Body of pancreas (tissue), 4 donors: ENCODE results near the gene TRMT6. TPM values are rescaled to one million over a fixed set of nuclear protein-coding genes. Genes with fewer than 3 reads are reported as not detected.

Experiments
- ATAC-seq: fragments of 150-250 bp; one replicate; pipeline ENCODE4 v1.9.1; 2016
- DNase-seq, 4 donors: peaks; one replicate each; pipeline ENCODE4 v3.0.0-alpha.2; 2019
- H3K27ac ChIP-seq, 4 donors: fragments of 200-600 bp; sonication (generic); 1 replicate in 3 of 4; 2 replicates in 1 of 4; pipeline versions ENCODE4 v1.5.1 to v1.6.1; 2016 to 2019; ENCODE audit warnings: mild to moderate bottlenecking in 1 of 4, mixed read lengths in 1 of 4, moderate library complexity in 1 of 4
- H3K27me3 ChIP-seq, 2 donors: fragments of 200-600 bp; sonication (generic); one replicate each; pipeline ENCODE4 v1.6.0; 2016; ENCODE audit warnings: mild to moderate bottlenecking in 1 of 2
- H3K36me3 ChIP-seq, 2 donors: fragments of 200-600 bp; sonication (generic); replicated peaks in 1 of 2; 2 replicates each; pipeline ENCODE4 v1.5.1; 2016; ENCODE audit warnings: low read depth in 2 of 2; ENCODE audit not compliant: insufficient read depth in 1 of 2
- H3K4me1 ChIP-seq: fragments of 200-600 bp; sonication (generic); one replicate; pipeline ENCODE4 v1.6.0; 2016
- H3K4me3 ChIP-seq, 2 donors: fragments of 200-600 bp; sonication (generic); 1 replicate in 1 of 2; 2 replicates in 1 of 2; pipeline ENCODE4 v1.5.1; 2016 to 2019
- H3K9me3 ChIP-seq, 3 donors: fragments of 200-600 bp; sonication (generic); 1 replicate in 2 of 3; 2 replicates in 1 of 3; pipeline ENCODE4 v1.5.1; 2016
- CTCF ChIP-seq, 7 experiments: fragments of 450-650 bp in 4 of 7; fragments of 200-600 bp in 3 of 7; sonication (generic) in 3 of 7; IDR thresholded peaks; one replicate each; pipeline ENCODE4 v1.5.1; 2016 to 2019; ENCODE audit warnings: antibody characterized with exemption in 7 of 7
- POLR2A ChIP-seq, 3 donors: fragments of 450-650 bp; IDR thresholded peaks; one replicate each; pipeline ENCODE4 v1.6.1; 2016; ENCODE audit warnings: antibody characterized with exemption in 3 of 3, mild to moderate bottlenecking in 2 of 3
- WGBS, 2 donors: methylation state at CpG; one replicate each; pipeline ENCODE4 v1.1.5; 2017; 5-methylcytosine and 5-hydroxymethylcytosine counted together
- intact Hi-C: fragments of 100-400 bp; cut with DNase I; formaldehyde crosslinking; loops from one replicate; pipeline ENCODE4 v1.15.1; 2023
- total RNA-seq, 2 donors: library from RNA; depleted of rRNA; stranded (reverse); fragments of >200 nt; gene quantifications; one replicate each; pipeline ENCODE4 v1.1.0, GENCODE V29; 2016

TRMT6 gene
- total RNA-seq, 2 donors from 2014 or later = 5.2 to 8.6 TPM

DNA sequence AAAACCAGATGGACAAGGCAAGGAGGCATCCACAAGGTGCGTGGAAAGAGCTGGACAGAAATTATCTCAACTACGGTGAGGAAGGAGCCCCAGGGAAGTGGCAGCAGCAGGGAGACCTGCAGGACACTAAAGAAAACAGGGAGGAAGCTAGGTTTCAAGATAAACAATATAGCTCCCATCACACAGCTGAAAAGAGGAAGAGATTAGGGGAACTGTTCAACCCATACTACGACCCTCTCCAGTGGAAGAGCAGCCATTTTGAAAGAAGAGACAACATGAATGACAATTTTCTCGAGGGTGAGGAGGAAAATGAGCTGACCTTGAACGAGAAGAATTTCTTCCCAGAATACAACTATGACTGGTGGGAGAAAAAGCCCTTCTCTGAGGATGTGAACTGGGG lies 26.8 kb downstream of the TRMT6 start:
- H3K4me1 ChIP-seq = no peaks in the 10 kb centered on the region
- 53 to 54% methylated on average over 5 of the region's 5 CpGs for WGBS, 2 donors
- H3K27me3 ChIP-seq = no peaks in the 10 kb centered on the region
- TF ChIP-seq POLR2A (IDR thresholded peaks at IDR 0.05) = no peak
- no peak for TF ChIP-seq CTCF (IDR thresholded peaks at IDR 0.05)
- no peak for DNase-seq
- no peak for ATAC-seq
- intact Hi-C loops = no loop called here
- H3K9me3 ChIP-seq = no peaks in the 10 kb centered on the region
- H3K27ac ChIP-seq = no peak overlapping the region
- H3K4me3 ChIP-seq = no peak overlapping the region
- H3K36me3 ChIP-seq = no peaks in the 10 kb centered on the region

DNA sequence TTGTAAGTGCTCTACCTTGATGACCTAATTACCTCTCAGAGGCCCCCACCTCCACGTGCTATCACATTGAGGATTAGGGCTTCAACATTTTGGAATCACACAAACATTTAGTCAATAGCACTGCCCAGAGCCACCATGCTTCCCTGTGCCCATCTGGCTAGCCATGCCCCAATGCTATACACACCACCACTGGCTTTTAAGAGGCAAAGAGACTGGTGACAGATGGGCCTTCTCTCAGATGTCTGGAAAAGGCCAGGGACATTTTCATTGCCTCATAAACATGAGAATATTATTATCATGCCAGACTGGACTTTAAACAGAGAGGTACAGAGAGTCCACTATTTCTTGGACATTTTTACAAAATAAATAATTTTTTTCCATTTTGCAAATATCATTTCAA lies 29.8 kb downstream of the TRMT6 start:
- H3K4me1 ChIP-seq = no peaks in the 10 kb centered on the region
- TF ChIP-seq POLR2A (IDR thresholded peaks at IDR 0.05) = no peak
- TF ChIP-seq CTCF (IDR thresholded peaks at IDR 0.05) = no peak
- no peaks in the 10 kb centered on the region for H3K36me3 ChIP-seq
- DNase-seq = no peak
- no peaks in the 10 kb centered on the region for H3K9me3 ChIP-seq
- H3K27me3 ChIP-seq = no peaks in the 10 kb centered on the region
- ATAC-seq = no peak
- intact Hi-C loops = no loop called here
- no peak overlapping the region for H3K27ac ChIP-seq
- 29 to 45% methylated on average over 1 of the region's 1 CpG for WGBS, 2 donors
- H3K4me3 ChIP-seq = no peak overlapping the region

DNA sequence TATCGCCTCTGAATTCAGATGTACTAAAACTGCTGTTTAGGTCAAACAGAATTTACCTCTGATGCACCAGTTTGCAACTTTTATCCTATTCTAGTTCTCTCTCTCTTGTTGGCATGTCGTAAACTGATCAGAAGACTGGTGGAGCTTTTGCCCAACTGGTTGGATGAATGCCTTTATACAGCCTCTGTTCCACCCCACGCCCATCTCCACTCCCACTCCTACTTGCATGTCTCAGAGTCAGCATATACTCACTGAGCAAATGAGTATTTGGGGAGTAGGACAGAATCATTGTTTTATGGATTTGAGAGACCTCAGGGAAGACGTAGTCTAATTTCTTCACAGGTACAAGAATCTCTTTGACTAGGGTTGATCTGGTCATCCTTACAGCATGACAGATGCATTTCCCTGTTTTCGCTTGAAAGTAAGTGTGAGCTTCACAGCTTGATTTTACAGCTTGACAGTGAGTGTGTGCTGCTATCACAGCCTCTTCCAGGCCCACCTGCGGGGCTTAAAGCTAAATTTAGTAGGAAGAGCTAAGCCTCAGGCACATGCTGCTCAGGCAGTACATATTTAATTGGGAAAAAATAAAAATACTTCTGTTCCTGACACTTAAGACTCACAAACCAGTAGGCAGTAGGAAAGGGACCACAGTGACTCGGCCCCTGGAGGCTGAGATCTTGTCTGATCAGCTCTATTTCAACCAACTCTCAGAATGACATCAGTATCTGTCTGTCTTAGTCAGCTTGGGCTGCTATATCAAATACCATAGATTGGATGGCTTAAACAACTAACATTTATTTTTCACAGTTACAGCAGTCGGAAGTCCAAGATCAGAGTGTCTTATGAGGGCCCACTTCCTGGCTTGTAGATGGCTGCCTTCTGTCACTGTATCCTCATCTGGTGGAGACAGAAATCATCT lies 30.4 kb downstream of the TRMT6 start:
- Histone ChIP-seq H3K27ac (no peak overlapping the region), H3K27me3 (no peaks in the 10 kb centered on the region), H3K36me3 (no peaks in the 10 kb centered on the region), H3K4me3 (no peak overlapping the region), H3K4me1 (no peaks in the 10 kb centered on the region), H3K9me3 (no peaks in the 10 kb centered on the region)
- TF ChIP-seq POLR2A (IDR thresholded peaks at IDR 0.05) = no peak
- TF ChIP-seq CTCF (IDR thresholded peaks at IDR 0.05) = no peak
- DNase-seq = no peak
- ATAC-seq = no peak
- intact Hi-C loops = no loop called here
- WGBS, 2 donors = 67 to 78% methylated on average over 8 of the region's 8 CpGs

DNA sequence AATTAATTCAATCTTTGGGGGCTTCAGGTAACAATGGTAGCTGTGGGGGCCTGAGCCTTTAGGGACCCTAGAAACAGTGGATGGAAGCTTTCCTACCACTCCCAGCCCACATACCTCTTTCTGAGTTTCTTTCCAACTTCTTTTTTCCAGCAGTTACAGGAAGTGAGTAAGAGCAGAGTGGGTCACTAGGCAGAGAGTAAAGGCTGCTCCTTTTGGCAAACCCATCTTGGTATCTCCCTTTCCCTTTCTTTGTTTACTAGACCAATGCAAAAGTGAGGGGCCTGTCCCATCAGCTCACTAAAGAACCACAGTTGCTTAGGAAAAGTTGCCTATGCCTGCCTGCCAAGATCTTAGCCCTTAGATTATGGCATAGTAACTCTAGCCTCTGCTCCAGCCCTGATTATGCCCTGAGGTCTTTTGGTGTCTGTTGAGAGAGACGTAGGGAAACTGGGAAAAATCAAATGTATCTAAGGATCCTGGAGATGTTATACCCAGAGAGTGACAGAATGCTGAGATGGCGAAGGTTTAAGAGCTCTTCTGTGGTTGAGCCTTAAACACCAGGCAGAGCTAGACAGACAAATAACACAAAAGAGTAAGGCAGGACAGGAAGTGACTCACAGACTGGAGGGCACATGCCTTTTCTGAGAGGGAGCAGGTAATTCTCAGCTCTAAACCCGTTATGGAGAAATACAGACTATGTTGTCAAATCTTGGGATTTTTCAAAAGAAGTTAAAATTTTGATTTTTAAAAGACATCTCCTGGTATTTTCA lies 31.3 kb downstream of the TRMT6 start:
- Histone ChIP-seq H3K36me3 (no peaks in the 10 kb centered on the region), H3K4me3 (no peak overlapping the region), H3K4me1 (no peaks in the 10 kb centered on the region), H3K27ac (no peak overlapping the region), H3K27me3 (no peaks in the 10 kb centered on the region), H3K9me3 (no peaks in the 10 kb centered on the region)
- TF ChIP-seq CTCF (IDR thresholded peaks at IDR 0.05) (no peak), POLR2A (IDR thresholded peaks at IDR 0.05) (no peak)
- WGBS, 2 donors = 44 to 54% methylated on average over 3 of the region's 3 CpGs
- no peak for DNase-seq
- intact Hi-C loops = no loop called here
- ATAC-seq = no peak
